BJ (cell line): ENCODE results near the gene CD226. TPM values are rescaled to one million over a fixed set of nuclear protein-coding genes. Genes with fewer than 3 reads are reported as not detected.

ENCODE experiments used
- CTCF ChIA-PET: fragments of 350-600 bp; formaldehyde crosslinking; extraction: SDS; loops from one replicate; lab custom pipeline; 2021; ENCODE audit warnings: antibody characterized with exemption, inconsistent platforms; lab: Yijun Ruan, JAX
- POLR2A ChIA-PET: fragments of 300-600 bp; sonication (Branson Sonifier 250); formaldehyde crosslinking; extraction: SDS; loops from one replicate; lab custom pipeline; 2021; ENCODE audit warnings: antibody characterized with exemption; lab: Charles Lee
- DNase-seq: peaks from one replicate; pipeline ENCODE4 v3.0.0-alpha.2; 2011; ENCODE audit warnings: low read depth
- H3K27me3 ChIP-seq: 2 replicates; pipeline ENCODE4 v1.6.0; 2011; ENCODE audit warnings: low read length; ENCODE audit not compliant: control insufficient read depth, insufficient read depth
- H3K36me3 ChIP-seq: 2 replicates; pipeline ENCODE4 v1.5.1; 2011; ENCODE audit warnings: low read length; ENCODE audit not compliant: control insufficient read depth, insufficient read depth
- H3K4me3 ChIP-seq: 2 replicates; pipeline ENCODE4 v1.5.1; 2011; ENCODE audit warnings: low read depth, mild to moderate bottlenecking, control low read depth, low read length
- polyA plus RNA-seq: library from polyadenylated mRNA; depleted of rRNA; stranded (reverse); fragments of >200 nt; gene quantifications from 2 replicates; pipeline ENCODE4 v1.2.3, GENCODE V29; 2011
- TF ChIP-seq, protein P1 (sequence below): IDR thresholded peaks from 2 replicates; pipeline ENCODE4 v1.5.1; 2011; ENCODE audit warnings: low read depth, mild to moderate bottlenecking, control low read depth, inconsistent platforms, low read length, moderate library complexity; ENCODE audit not compliant: insufficient read depth

Gene CD226
- polyA plus RNA-seq, 1 experiment: 0.13 TPM

DNA sequence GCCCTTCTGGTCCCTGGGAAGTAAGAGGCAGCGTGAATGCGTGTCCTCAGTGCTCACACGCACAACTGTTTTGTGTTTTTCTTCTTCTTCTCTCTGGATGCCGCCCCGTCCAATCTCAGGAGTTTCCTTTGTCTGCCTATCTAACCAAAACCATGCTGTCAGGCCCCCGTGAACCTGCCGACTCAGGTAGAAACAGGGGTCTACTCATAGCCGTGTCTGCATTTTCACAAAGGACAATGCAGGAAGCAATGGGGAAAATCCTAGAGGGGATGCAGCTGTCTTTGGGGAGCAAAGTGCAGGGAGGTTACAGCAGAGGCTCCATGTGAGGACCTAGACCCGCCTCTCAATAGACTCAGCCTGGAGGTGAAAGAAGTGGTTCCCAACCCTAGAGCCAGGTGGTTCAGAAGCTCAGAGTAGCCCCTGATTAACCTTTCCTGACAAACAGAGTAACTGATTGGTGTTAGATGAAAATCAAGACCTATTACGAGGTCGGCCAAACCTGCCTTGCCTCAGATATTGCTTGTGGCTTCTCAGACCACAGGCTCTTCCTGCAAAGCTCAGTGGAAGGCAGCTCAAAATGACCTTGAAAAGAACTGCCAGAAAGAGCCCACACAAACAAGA lies 49.3 kb downstream of the CD226 start:
- no peak for DNase-seq
- H3K36me3 ChIP-seq: no peaks in the 10 kb centered on the region
- TF ChIP-seq, protein P1, sequence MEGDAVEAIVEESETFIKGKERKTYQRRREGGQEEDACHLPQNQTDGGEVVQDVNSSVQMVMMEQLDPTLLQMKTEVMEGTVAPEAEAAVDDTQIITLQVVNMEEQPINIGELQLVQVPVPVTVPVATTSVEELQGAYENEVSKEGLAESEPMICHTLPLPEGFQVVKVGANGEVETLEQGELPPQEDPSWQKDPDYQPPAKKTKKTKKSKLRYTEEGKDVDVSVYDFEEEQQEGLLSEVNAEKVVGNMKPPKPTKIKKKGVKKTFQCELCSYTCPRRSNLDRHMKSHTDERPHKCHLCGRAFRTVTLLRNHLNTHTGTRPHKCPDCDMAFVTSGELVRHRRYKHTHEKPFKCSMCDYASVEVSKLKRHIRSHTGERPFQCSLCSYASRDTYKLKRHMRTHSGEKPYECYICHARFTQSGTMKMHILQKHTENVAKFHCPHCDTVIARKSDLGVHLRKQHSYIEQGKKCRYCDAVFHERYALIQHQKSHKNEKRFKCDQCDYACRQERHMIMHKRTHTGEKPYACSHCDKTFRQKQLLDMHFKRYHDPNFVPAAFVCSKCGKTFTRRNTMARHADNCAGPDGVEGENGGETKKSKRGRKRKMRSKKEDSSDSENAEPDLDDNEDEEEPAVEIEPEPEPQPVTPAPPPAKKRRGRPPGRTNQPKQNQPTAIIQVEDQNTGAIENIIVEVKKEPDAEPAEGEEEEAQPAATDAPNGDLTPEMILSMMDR: no peak
- CTCF ChIA-PET: no interaction called here
- no peaks in the 10 kb centered on the region for H3K27me3 ChIP-seq
- POLR2A ChIA-PET: no interaction called here
- H3K4me3 ChIP-seq: no peak overlapping the region

DNA sequence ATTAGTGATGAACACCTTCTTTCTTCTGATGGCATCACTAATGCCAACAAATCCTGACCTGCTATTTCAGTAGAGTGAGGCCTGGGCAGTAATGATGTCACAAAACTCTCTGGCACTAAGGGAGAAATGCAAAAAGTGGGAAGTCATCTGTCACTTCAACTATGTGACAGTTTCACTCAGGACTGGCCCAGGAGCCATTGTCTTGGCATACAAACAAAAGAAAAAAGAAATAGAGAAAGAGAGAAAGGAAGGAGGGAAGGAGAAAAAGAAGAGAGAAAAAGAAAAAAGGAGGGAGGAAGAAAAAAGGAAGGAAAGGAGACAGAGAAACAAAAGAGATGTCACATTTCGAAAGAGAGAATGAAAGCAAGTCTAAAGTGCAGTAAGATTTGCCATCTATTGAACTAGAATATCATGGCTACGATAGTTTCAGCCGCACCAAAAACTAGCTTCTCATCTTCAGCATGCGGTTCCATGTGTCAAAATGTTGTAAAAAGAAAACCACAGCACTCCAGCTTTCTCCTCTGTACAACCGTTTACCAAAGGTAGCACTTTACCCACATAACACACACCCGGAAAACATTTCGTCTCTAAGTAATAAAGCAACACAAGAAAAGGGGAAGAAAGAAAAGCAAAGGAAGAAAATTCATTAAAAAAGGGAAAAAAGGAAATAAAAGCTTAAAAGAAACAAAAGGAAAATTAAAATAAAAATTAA lies 50.1 kb downstream of the CD226 start:
- TF ChIP-seq, protein P1: no peak

GRCh38 chr18:69895066-69896047 lies 52.3 kb downstream of the CD226 start:
- Histone ChIP-seq H3K27me3 (no peaks in the 10 kb centered on the region), H3K4me3 (no peak overlapping the region), H3K36me3 (no peaks in the 10 kb centered on the region)
- ChIA-PET CTCF (no interaction called here), POLR2A (no interaction called here)
- TF ChIP-seq, protein P1: no peak
- DNase-seq: no peak

More for the DNA sequence above, 50.1 kb downstream of the CD226 start:
- no peak for DNase-seq
- Histone ChIP-seq H3K4me3 (no peak overlapping the region), H3K36me3 (no peaks in the 10 kb centered on the region), H3K27me3 (no peaks in the 10 kb centered on the region)
- POLR2A ChIA-PET: no interaction called here
- CTCF ChIA-PET: interaction anchor here (0.6 kb wide), 1 partner anchor 32 kb away, joined by 4 read pairs; no protein-coding TSS in a partner anchor

- no peak overlapping the region for H3K4me3 ChIP-seq
- TF ChIP-seq, protein P1: no peak
- no peak for DNase-seq
- no peaks in the 10 kb centered on the region for H3K27me3 ChIP-seq
- H3K36me3 ChIP-seq: no peaks in the 10 kb centered on the region
- POLR2A ChIA-PET: no interaction called here
- CTCF ChIA-PET: no interaction called here
Measured at GRCh38 chr18:69894467-69894866, 53.2 kb downstream of the CD226 start.

- CTCF ChIA-PET: no interaction called here
- TF ChIP-seq, protein P1: no peak
- no peak overlapping the region for H3K4me3 ChIP-seq
- no peaks in the 10 kb centered on the region for H3K27me3 ChIP-seq
- DNase-seq: no peak
- H3K36me3 ChIP-seq: no peaks in the 10 kb centered on the region
- POLR2A ChIA-PET: no interaction called here
Measured at GRCh38 chr18:69890558-69890957, 57.1 kb downstream of the CD226 start.
